Upper lobe of right lung (tissue), 1 donor: ENCODE data around the gene SCLY. TPM values are rescaled to one million over a fixed set of nuclear protein-coding genes. Genes with fewer than 3 reads are reported as not detected.

Experiments used
- ATAC-seq: fragments of 200-7000 bp; cut with Tn5 transposase; one replicate; pipeline ENCODE4 v1.9.1; 2020; ENCODE audit warnings: mild to moderate bottlenecking, moderate library complexity
- DNase-seq: peaks from one replicate; pipeline ENCODE4 v3.0.0-alpha.2; 2020
- H3K27ac ChIP-seq: fragments of 200-600 bp; one replicate; pipeline ENCODE4 v1.8.0; 2022
- H3K27me3 ChIP-seq: fragments of 200-600 bp; one replicate; pipeline ENCODE4 v1.8.0; 2022; ENCODE audit warnings: mild to moderate bottlenecking
- H3K36me3 ChIP-seq: fragments of 200-600 bp; one replicate; pipeline ENCODE4 v1.8.0; 2022
- H3K4me1 ChIP-seq: fragments of 200-600 bp; one replicate; pipeline ENCODE4 v1.8.0; 2022
- H3K4me3 ChIP-seq: fragments of 200-600 bp; one replicate; pipeline ENCODE4 v1.8.0; 2022; ENCODE audit warnings: mild to moderate bottlenecking
- H3K9me3 ChIP-seq: fragments of 200-600 bp; one replicate; pipeline ENCODE4 v1.8.0; 2022
- CTCF ChIP-seq: fragments of 200-600 bp; IDR thresholded peaks from one replicate; pipeline ENCODE4 v1.8.0; 2022; ENCODE audit warnings: antibody characterized with exemption
- intact Hi-C: fragments of 100-400 bp; cut with DNase I; formaldehyde crosslinking; loops from one replicate; pipeline ENCODE4 v1.11.0; 2022
- total RNA-seq: library from RNA; stranded (reverse); fragmentation: NEBNext Ultra II Directional; extraction: Animal tissue kit (Norgen Biotek cat#: 25700); gene quantifications from one replicate; pipeline ENCODE4 v1.2.1, GENCODE V29; 2021
- donor health status: DM: no; HTN: yes; CAD: no; lungs with severe emphysema.

The SCLY gene
- total RNA-seq, 1 donor from 2014 or later, result 13.0 TPM

- H3K27ac ChIP-seq, result no peak overlapping the region
- no peak for DNase-seq
- ATAC-seq, result no peak
- H3K4me3 ChIP-seq, result no peak overlapping the region
- intact Hi-C loops, result no loop called here
- no peaks in the 10 kb centered on the region for H3K9me3 ChIP-seq
- no peaks in the 10 kb centered on the region for H3K4me1 ChIP-seq
- no peak for TF ChIP-seq CTCF
- H3K36me3 ChIP-seq, result peaks cover 9% of the 10 kb centered on the region
- H3K27me3 ChIP-seq, result no peaks in the 10 kb centered on the region
Observed at GRCh38 chr2:238077292-238077691, 16.5 kb downstream of the SCLY start.

GRCh38 chr2:238079874-238080327, 19.1 kb downstream of the SCLY start:
- H3K27ac ChIP-seq, result no peak overlapping the region
- no peak for ATAC-seq
- DNase-seq, result no peak
- no peaks in the 10 kb centered on the region for H3K4me1 ChIP-seq
- no peak overlapping the region for H3K4me3 ChIP-seq
- no peaks in the 10 kb centered on the region for H3K27me3 ChIP-seq
- peaks cover 25% of the 10 kb centered on the region for H3K36me3 ChIP-seq
- intact Hi-C loops, result no loop called here
- H3K9me3 ChIP-seq, result no peaks in the 10 kb centered on the region
- TF ChIP-seq CTCF, result no peak

GRCh38 chr2:238080518-238080917, 19.7 kb downstream of the SCLY start:
- Histone ChIP-seq H3K27me3 (no peaks in the 10 kb centered on the region), H3K36me3 (peaks cover 25% of the 10 kb centered on the region), H3K9me3 (no peaks in the 10 kb centered on the region), H3K4me3 (no peak overlapping the region), H3K4me1 (no peaks in the 10 kb centered on the region), H3K27ac (no peak overlapping the region)
- intact Hi-C loops, result no loop called here
- no peak for TF ChIP-seq CTCF
- DNase-seq (no peak), ATAC-seq (no peak)

- H3K36me3 ChIP-seq, result peaks cover 25% of the 10 kb centered on the region
- DNase-seq (no peak), ATAC-seq (no peak)
Observed at GRCh38 chr2:238081150-238081549, 20.3 kb downstream of the SCLY start.

GRCh38 chr2:238081561-238081960, 20.8 kb downstream of the SCLY start:
- Histone ChIP-seq H3K36me3 (peaks cover 25% of the 10 kb centered on the region), H3K27me3 (no peaks in the 10 kb centered on the region), H3K4me1 (no peaks in the 10 kb centered on the region), H3K4me3 (no peak overlapping the region), H3K9me3 (no peaks in the 10 kb centered on the region), H3K27ac (no peak overlapping the region)
- ATAC-seq (no peak), DNase-seq (no peak)
- intact Hi-C loops, result no loop called here
- no peak for TF ChIP-seq CTCF

More at GRCh38 chr2:238081150-238081549, 20.3 kb downstream of the SCLY start:
- Histone ChIP-seq H3K4me3 (no peak overlapping the region), H3K9me3 (no peaks in the 10 kb centered on the region), H3K27me3 (no peaks in the 10 kb centered on the region), H3K4me1 (no peaks in the 10 kb centered on the region), H3K27ac (no peak overlapping the region)
- TF ChIP-seq CTCF, result no peak
- intact Hi-C loops, result no loop called here

- Histone ChIP-seq H3K27me3 (no peaks in the 10 kb centered on the region), H3K4me1 (no peaks in the 10 kb centered on the region), H3K9me3 (no peaks in the 10 kb centered on the region), H3K36me3 (peaks cover 25% of the 10 kb centered on the region), H3K27ac (no peak overlapping the region), H3K4me3 (no peak overlapping the region)
- no peak for TF ChIP-seq CTCF
- no peak for ATAC-seq
- intact Hi-C loops, result no loop called here
- no peak for DNase-seq
Observed at GRCh38 chr2:238082151-238082550, 21.4 kb downstream of the SCLY start.
